SK-N-MC (cell line): Measurements from ENCODE around the gene CCL13.

Experiments used
- DNase-seq: peaks from one replicate; pipeline ENCODE4 v3.0.0-alpha.2; 2011; ENCODE audit warnings: low read depth, low spot score
- H3K27ac ChIP-seq: fragments of 200-600 bp; sonication (generic); 2 replicates; pipeline ENCODE4 v1.5.1; 2016; ENCODE audit warnings: mixed run types
- H3K36me3 ChIP-seq: fragments of 200-600 bp; sonication (generic); 2 replicates; pipeline ENCODE4 v1.6.1; 2017; ENCODE audit warnings: antibody characterized with exemption, low read length, mixed read lengths; ENCODE audit not compliant: insufficient read depth
- H3K4me3 ChIP-seq: fragments of 200-600 bp; sonication (generic); 2 replicates; pipeline ENCODE4 v1.5.1; 2016
- H3K9ac ChIP-seq: fragments of 200-600 bp; sonication (generic); 2 replicates; pipeline ENCODE4 v1.8.0; 2017; ENCODE audit warnings: mixed run types, mixed read lengths; ENCODE audit not compliant: insufficient read length
- H3K9me3 ChIP-seq: fragments of 200-600 bp; sonication (generic); 2 replicates; pipeline ENCODE4 v1.6.1; 2017; ENCODE audit warnings: low read depth, mild to moderate bottlenecking, antibody characterized with exemption, low read length, moderate library complexity, mixed read lengths
- EZH2 ChIP-seq: fragments of 200-600 bp; sonication (generic); IDR thresholded peaks from one replicate; pipeline ENCODE4 v1.6.1; 2017; ENCODE audit warnings: antibody characterized with exemption
- FOXP2 ChIP-seq: optimal IDR thresholded peaks from 2 replicates; pipeline ENCODE3; 2011; ENCODE audit warnings: mild to moderate bottlenecking, moderate library complexity; ENCODE audit not compliant: insufficient read depth; ENCODE audit errors: extremely low read length, control extremely low read depth
- POLR2AphosphoS5 ChIP-seq: IDR thresholded peaks from 2 replicates; pipeline ENCODE4 v1.6.1; 2012; ENCODE audit warnings: mild to moderate bottlenecking, low read depth, low read length, borderline replicate concordance

CCL13 gene

GRCh38 chr17:34337701-34338100 is 18.6 kb upstream of the CCL13 start:
- Histone ChIP-seq H3K9ac (no peak overlapping the region), H3K27ac (no peak overlapping the region), H3K4me3 (no peak overlapping the region), H3K36me3 (no peaks in the 10 kb centered on the region), H3K9me3 (no peaks in the 10 kb centered on the region)
- TF ChIP-seq POLR2AphosphoS5 (no peak), EZH2 (no peak), FOXP2 (no peak)
- DNase-seq, result no peak

- TF ChIP-seq POLR2AphosphoS5 (no peak), EZH2 (no peak), FOXP2 (no peak)
- Histone ChIP-seq H3K27ac (no peak overlapping the region), H3K9me3 (no peaks in the 10 kb centered on the region), H3K9ac (no peak overlapping the region), H3K36me3 (no peaks in the 10 kb centered on the region), H3K4me3 (no peak overlapping the region)
- no peak for DNase-seq
Observed at GRCh38 chr17:34339138-34339770, 17.0 kb upstream of the CCL13 start.

- TF ChIP-seq EZH2 (no peak), POLR2AphosphoS5 (no peak), FOXP2 (no peak)
- Histone ChIP-seq H3K27ac (no peak overlapping the region), H3K36me3 (no peaks in the 10 kb centered on the region), H3K9ac (no peak overlapping the region), H3K4me3 (no peak overlapping the region), H3K9me3 (no peaks in the 10 kb centered on the region)
- DNase-seq, result no peak
Observed at GRCh38 chr17:34341916-34342315, 14.4 kb upstream of the CCL13 start.

GRCh38 chr17:34347063-34347462 is 9.2 kb upstream of the CCL13 start:
- Histone ChIP-seq H3K27ac (no peak overlapping the region), H3K9ac (no peak overlapping the region), H3K4me3 (no peak overlapping the region), H3K36me3 (no peaks in the 10 kb centered on the region), H3K9me3 (no peaks in the 10 kb centered on the region)
- DNase-seq, result no peak
- TF ChIP-seq FOXP2 (no peak), POLR2AphosphoS5 (no peak), EZH2 (no peak)

GRCh38 chr17:34349751-34350150 is 6.5 kb upstream of the CCL13 start:
- no peaks in the 10 kb centered on the region for H3K9me3 ChIP-seq
- H3K9ac ChIP-seq, result no peak overlapping the region
- H3K27ac ChIP-seq, result no peak overlapping the region
- H3K36me3 ChIP-seq, result no peaks in the 10 kb centered on the region
- no peak overlapping the region for H3K4me3 ChIP-seq
- TF ChIP-seq POLR2AphosphoS5, result no peak
- no peak for TF ChIP-seq FOXP2
- TF ChIP-seq EZH2, result no peak
- DNase-seq, result no peak

GRCh38 chr17:34351096-34351495 is 5.2 kb upstream of the CCL13 start:
- Histone ChIP-seq H3K9me3 (no peaks in the 10 kb centered on the region), H3K9ac (no peak overlapping the region), H3K36me3 (no peaks in the 10 kb centered on the region), H3K4me3 (no peak overlapping the region), H3K27ac (no peak overlapping the region)
- DNase-seq, result no peak
- TF ChIP-seq EZH2 (no peak), POLR2AphosphoS5 (no peak), FOXP2 (no peak)

- H3K36me3 ChIP-seq, result no peaks in the 10 kb centered on the region
- no peaks in the 10 kb centered on the region for H3K9me3 ChIP-seq
- DNase-seq, result no peak
- no peak overlapping the region for H3K27ac ChIP-seq
- H3K4me3 ChIP-seq, result no peak overlapping the region
- H3K9ac ChIP-seq, result no peak overlapping the region
- TF ChIP-seq POLR2AphosphoS5 (no peak), EZH2 (no peak), FOXP2 (no peak)
Observed at GRCh38 chr17:34352191-34352590, 4.1 kb upstream of the CCL13 start.

- Histone ChIP-seq H3K9ac (no peak overlapping the region), H3K36me3 (no peaks in the 10 kb centered on the region), H3K4me3 (no peak overlapping the region), H3K27ac (no peak overlapping the region), H3K9me3 (no peaks in the 10 kb centered on the region)
- no peak for DNase-seq
- no peak for TF ChIP-seq FOXP2
- no peak for TF ChIP-seq EZH2
Observed at GRCh38 chr17:34354637-34355036, 1.6 kb upstream of the CCL13 start.

- H3K4me3 ChIP-seq, result no peak overlapping the region
Observed at GRCh38 chr17:34357398-34357797, 1.1 kb downstream of the CCL13 start.

More at GRCh38 chr17:34357398-34357797, 1.1 kb downstream of the CCL13 start:
- no peaks in the 10 kb centered on the region for H3K36me3 ChIP-seq
- no peaks in the 10 kb centered on the region for H3K9me3 ChIP-seq
- no peak overlapping the region for H3K9ac ChIP-seq
- no peak overlapping the region for H3K27ac ChIP-seq
- no peak for TF ChIP-seq EZH2
- TF ChIP-seq FOXP2, result no peak
- TF ChIP-seq POLR2AphosphoS5, result no peak
- no peak for DNase-seq
